ENCODE measurements around the gene NLRC3. TPM values are rescaled to one million over a fixed set of nuclear protein-coding genes. Genes with fewer than 3 reads are reported as not detected.

Gene NLRC3
- total RNA-seq, 1 donor from 2014 or later = not detected

DNA sequence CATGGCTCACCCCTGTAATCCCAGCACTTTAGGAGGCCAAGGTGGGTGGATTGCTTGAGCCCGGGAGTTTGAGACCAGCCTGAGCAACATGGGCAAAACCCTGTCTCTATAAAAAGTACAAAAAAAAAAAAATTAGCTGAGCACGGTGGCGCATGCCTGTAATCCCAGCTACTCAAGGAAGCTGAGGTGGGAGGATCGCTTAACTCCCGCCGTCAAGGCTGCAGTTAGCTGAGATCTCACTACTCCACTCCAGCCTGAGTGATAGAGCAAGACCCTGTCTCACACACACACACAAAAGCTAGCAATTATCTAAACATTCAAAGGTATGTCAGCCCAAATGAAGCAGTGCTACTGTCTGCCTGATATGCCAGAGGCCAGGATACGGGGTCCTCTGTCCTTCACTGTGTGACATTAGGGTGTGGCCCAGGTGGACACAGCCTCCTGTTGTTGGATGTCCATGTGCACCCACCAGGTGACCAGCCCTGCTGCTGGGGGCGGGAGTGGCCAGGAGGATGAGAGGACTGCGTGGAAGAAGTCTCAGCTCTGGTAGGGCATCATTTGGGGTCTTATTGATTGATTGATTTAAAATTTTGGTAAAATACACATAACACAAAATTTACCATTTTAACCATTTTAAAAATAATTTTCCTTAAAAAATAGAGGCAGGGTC is 3.9 kb downstream of the NLRC3 start:
- Mint-ChIP-seq H3K27ac (ENCODE audit: unreplicated experiment) (no peak overlapping the region), H3K9me3 (peaks cover 6% of the 10 kb centered on the region), H3K36me3 (ENCODE audit: low read depth) (peaks cover 5% of the 10 kb centered on the region), H3K27me3 (ENCODE audit: low read depth) (no peaks in the 10 kb centered on the region), H3K4me3 (no peak overlapping the region), H3K4me1 (peaks cover 2% of the 10 kb centered on the region)
- no peak for TF ChIP-seq CTCF (conservative IDR thresholded peaks at IDR 0.05)
- DNase-seq (ENCODE audit: low read depth, low spot score) = no peak

GRCh38 chr16:3570420-3571062 is 6.7 kb downstream of the NLRC3 start:
- Mint-ChIP-seq H3K27ac (ENCODE audit: unreplicated experiment) (no peak overlapping the region), H3K4me3 (no peak overlapping the region), H3K9me3 (peaks cover 6% of the 10 kb centered on the region), H3K4me1 (no peaks in the 10 kb centered on the region), H3K36me3 (ENCODE audit: low read depth) (peaks cover 5% of the 10 kb centered on the region), H3K27me3 (ENCODE audit: low read depth) (no peaks in the 10 kb centered on the region)
- TF ChIP-seq CTCF (conservative IDR thresholded peaks at IDR 0.05) = no peak
- DNase-seq (ENCODE audit: low read depth, low spot score) = no peak

DNA sequence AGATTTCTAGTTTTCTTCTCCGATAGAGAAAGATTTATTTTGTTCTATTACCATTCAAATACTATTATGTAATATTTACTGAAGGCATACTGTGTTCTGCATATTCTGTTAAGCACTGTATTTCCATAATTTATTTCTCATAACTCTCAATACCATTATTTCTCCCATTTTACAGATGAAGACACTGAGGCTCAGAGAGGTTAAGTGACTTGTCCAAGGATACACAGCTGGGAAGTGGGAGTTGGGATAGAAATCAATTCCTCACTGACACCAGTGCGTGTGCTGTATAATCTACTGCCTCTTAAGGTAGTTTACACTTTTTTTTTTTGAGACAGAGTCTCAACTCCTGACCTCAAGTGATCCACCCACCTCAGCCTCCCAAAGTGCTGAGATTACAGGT is 7.4 kb downstream of the NLRC3 start:
- Mint-ChIP-seq H3K4me1 (no peaks in the 10 kb centered on the region), H3K4me3 (no peak overlapping the region), H3K27ac (ENCODE audit: unreplicated experiment) (no peak overlapping the region), H3K9me3 (peaks cover 6% of the 10 kb centered on the region), H3K27me3 (ENCODE audit: low read depth) (no peaks in the 10 kb centered on the region), H3K36me3 (ENCODE audit: low read depth) (peaks cover 5% of the 10 kb centered on the region)
- DNase-seq (ENCODE audit: low read depth, low spot score) = no peak
- no peak for TF ChIP-seq CTCF (conservative IDR thresholded peaks at IDR 0.05)

GRCh38 chr16:3566990-3567389 is 10.2 kb downstream of the NLRC3 start:
- H3K9me3 Mint-ChIP-seq = peaks cover 6% of the 10 kb centered on the region
- peaks cover 5% of the 10 kb centered on the region for H3K36me3 Mint-ChIP-seq (ENCODE audit: low read depth)
- H3K27ac Mint-ChIP-seq (ENCODE audit: unreplicated experiment) = no peak overlapping the region
- no peak for DNase-seq (ENCODE audit: low read depth, low spot score)
- H3K4me1 Mint-ChIP-seq = no peaks in the 10 kb centered on the region
- no peak overlapping the region for H3K4me3 Mint-ChIP-seq
- H3K27me3 Mint-ChIP-seq (ENCODE audit: low read depth) = no peaks in the 10 kb centered on the region
- TF ChIP-seq CTCF (conservative IDR thresholded peaks at IDR 0.05) = no peak

- H3K27me3 Mint-ChIP-seq (ENCODE audit: low read depth) = no peaks in the 10 kb centered on the region
- no peak for TF ChIP-seq CTCF (conservative IDR thresholded peaks at IDR 0.05)
- H3K4me3 Mint-ChIP-seq = no peak overlapping the region
- H3K4me1 Mint-ChIP-seq = no peaks in the 10 kb centered on the region
- no peak overlapping the region for H3K27ac Mint-ChIP-seq (ENCODE audit: unreplicated experiment)
- no peaks in the 10 kb centered on the region for H3K36me3 Mint-ChIP-seq (ENCODE audit: low read depth)
- H3K9me3 Mint-ChIP-seq = no peaks in the 10 kb centered on the region
- DNase-seq (ENCODE audit: low read depth, low spot score) = no peak
These were observed 12.4 kb downstream of the NLRC3 start for GRCh38 chr16:3564889-3565141.

Measured in neural crest cell (in vitro differentiated cells).